ENCODE data around the gene OSM. TPM values are rescaled to one million over a fixed set of nuclear protein-coding genes. Genes with fewer than 3 reads are reported as not detected.
A peak's percentile ranks its signal among the peaks of the same experiment; 100 is the strongest.

The OSM gene
- total RNA-seq, 1 experiment from 2014 or later, result not detected

DNA sequence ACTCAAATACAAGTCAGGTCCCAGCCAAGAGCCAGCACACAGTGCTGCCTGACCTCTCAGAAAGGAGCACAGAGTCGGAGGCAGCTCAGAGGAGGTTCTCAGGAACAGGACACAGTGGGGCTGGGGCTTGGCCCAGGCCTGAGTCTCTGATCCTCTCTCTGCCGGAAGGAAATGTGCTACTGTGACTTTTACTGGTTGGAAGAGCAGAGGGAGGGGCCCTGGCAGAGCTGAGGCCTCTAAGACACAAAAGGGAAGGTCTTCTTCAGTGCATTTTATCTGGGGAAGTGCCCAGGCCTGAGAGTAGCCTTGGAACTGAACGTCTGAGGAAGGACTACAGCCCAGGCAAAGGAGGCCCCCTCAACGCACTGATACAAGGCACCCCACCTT is 38.9 kb upstream of the OSM start:
- intact Hi-C loops (cut with micrococcal nuclease; ENCODE audit: unreplicated experiment), result no loop called here
- peaks cover 19% of the 10 kb centered on the region for H3K4me1 ChIP-seq (ENCODE audit: control insufficient read depth, insufficient read depth, low read length)
- CTCF ChIA-PET, result no interaction called here

GRCh38 chr22:30304495-30305244 is 38.0 kb upstream of the OSM start:
- ChIA-PET CTCF (no interaction called here), POLR2A (interaction anchor here (0.6 kb wide), 1 partner anchor 115 kb away, joined by 3 read pairs; no protein-coding TSS in a partner anchor)
- in situ Hi-C loops (cut with HindIII; ENCODE audit: low pct_unique_long_range_greater_than_20kb, low sequenced_read_pairs), result no loop called here
- Histone ChIP-seq H3K36me3 (ENCODE audit: control insufficient read depth, insufficient read depth, low read length) (no peaks in the 10 kb centered on the region), H3K27ac (ENCODE audit: low read length) (no peak overlapping the region), H3K4me1 (ENCODE audit: control insufficient read depth, insufficient read depth, low read length) (peaks cover 19% of the 10 kb centered on the region), H3K27me3 (ENCODE audit: control insufficient read depth, insufficient read depth, low read length) (no peaks in the 10 kb centered on the region), H3K9me3 (ENCODE audit: control insufficient read depth, insufficient read depth, low read depth, low read length) (no peaks in the 10 kb centered on the region), H3K4me3 (ENCODE audit: low read depth in 2 of 2, low read length in 2 of 2) (no peak overlapping the region)
- ATAC-seq (no peak), DNase-seq (ENCODE audit: low read depth, low spot score) (no peak)
- no peak for TF ChIP-seq POLR2AphosphoS5 (IDR thresholded peaks at IDR 0.05; ENCODE audit: low read depth, low read length)
- no peak for TF ChIP-seq REST (IDR thresholded peaks at IDR 0.05; ENCODE audit: insufficient read depth in 1 of 2, low read depth in 2 of 2, low read length in 1 of 2)
- TF ChIP-seq, protein P1, sequence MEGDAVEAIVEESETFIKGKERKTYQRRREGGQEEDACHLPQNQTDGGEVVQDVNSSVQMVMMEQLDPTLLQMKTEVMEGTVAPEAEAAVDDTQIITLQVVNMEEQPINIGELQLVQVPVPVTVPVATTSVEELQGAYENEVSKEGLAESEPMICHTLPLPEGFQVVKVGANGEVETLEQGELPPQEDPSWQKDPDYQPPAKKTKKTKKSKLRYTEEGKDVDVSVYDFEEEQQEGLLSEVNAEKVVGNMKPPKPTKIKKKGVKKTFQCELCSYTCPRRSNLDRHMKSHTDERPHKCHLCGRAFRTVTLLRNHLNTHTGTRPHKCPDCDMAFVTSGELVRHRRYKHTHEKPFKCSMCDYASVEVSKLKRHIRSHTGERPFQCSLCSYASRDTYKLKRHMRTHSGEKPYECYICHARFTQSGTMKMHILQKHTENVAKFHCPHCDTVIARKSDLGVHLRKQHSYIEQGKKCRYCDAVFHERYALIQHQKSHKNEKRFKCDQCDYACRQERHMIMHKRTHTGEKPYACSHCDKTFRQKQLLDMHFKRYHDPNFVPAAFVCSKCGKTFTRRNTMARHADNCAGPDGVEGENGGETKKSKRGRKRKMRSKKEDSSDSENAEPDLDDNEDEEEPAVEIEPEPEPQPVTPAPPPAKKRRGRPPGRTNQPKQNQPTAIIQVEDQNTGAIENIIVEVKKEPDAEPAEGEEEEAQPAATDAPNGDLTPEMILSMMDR (IDR thresholded peaks at IDR 0.05), result no peak
- TF ChIP-seq TCF7L2 (IDR thresholded peaks at IDR 0.05; ENCODE audit: low read depth, low read length), result no peak
- TF ChIP-seq SIN3A (IDR thresholded peaks at IDR 0.05; ENCODE audit: borderline replicate concordance, insufficient read depth, low read depth, low read length), result no peak
- intact Hi-C loops (cut with micrococcal nuclease; ENCODE audit: unreplicated experiment), result no loop called here
- no TSS peak for BruUV-seq (replicated peaks)

More for the DNA sequence above, 38.9 kb upstream of the OSM start:
- Histone ChIP-seq H3K36me3 (ENCODE audit: control insufficient read depth, insufficient read depth, low read length) (no peaks in the 10 kb centered on the region), H3K4me3 (ENCODE audit: low read depth in 2 of 2, low read length in 2 of 2) (no peak overlapping the region), H3K9me3 (ENCODE audit: control insufficient read depth, insufficient read depth, low read depth, low read length) (no peaks in the 10 kb centered on the region), H3K27ac (ENCODE audit: low read length) (no peak overlapping the region; the same call in 1 of the 2 replicates), H3K27me3 (ENCODE audit: control insufficient read depth, insufficient read depth, low read length) (no peaks in the 10 kb centered on the region)
- DNase-seq (ENCODE audit: low read depth, low spot score) (no peak), ATAC-seq (peak; percentile 49; the same call in 1 of the 2 replicates)
- no TSS peak for BruUV-seq (replicated peaks)
- TF ChIP-seq POLR2AphosphoS5 (IDR thresholded peaks at IDR 0.05; ENCODE audit: low read depth, low read length), result no peak
- POLR2A ChIA-PET, result no interaction called here
- in situ Hi-C loops (cut with HindIII; ENCODE audit: low pct_unique_long_range_greater_than_20kb, low sequenced_read_pairs), result no loop called here

GRCh38 chr22:30302810-30303138 is 36.1 kb upstream of the OSM start:
- H3K27me3 ChIP-seq (ENCODE audit: control insufficient read depth, insufficient read depth, low read length), result no peaks in the 10 kb centered on the region
- intact Hi-C loops (cut with micrococcal nuclease; ENCODE audit: unreplicated experiment), result no loop called here
- no peak overlapping the region for H3K4me3 ChIP-seq (ENCODE audit: low read depth in 2 of 2, low read length in 2 of 2)
- peaks cover 15% of the 10 kb centered on the region for H3K4me1 ChIP-seq (ENCODE audit: control insufficient read depth, insufficient read depth, low read length)
- CTCF ChIA-PET, result interaction anchor here (2.0 kb wide), 1 partner anchor 15 kb away, joined by 5 read pairs; no protein-coding TSS in a partner anchor
- no peak for TF ChIP-seq TCF7L2 (IDR thresholded peaks at IDR 0.05; ENCODE audit: low read depth, low read length)
- no peak for TF ChIP-seq SIN3A (IDR thresholded peaks at IDR 0.05; ENCODE audit: borderline replicate concordance, insufficient read depth, low read depth, low read length)
- no peak for TF ChIP-seq POLR2AphosphoS5 (IDR thresholded peaks at IDR 0.05; ENCODE audit: low read depth, low read length)
- TF ChIP-seq, protein P1 (IDR thresholded peaks at IDR 0.05), result no peak
- TF ChIP-seq REST (IDR thresholded peaks at IDR 0.05; ENCODE audit: insufficient read depth in 1 of 2, low read depth in 2 of 2, low read length in 1 of 2), result no peak
- DNase-seq (ENCODE audit: low read depth, low spot score), result no peak
- H3K36me3 ChIP-seq (ENCODE audit: control insufficient read depth, insufficient read depth, low read length), result no peaks in the 10 kb centered on the region
- H3K9me3 ChIP-seq (ENCODE audit: control insufficient read depth, insufficient read depth, low read depth, low read length), result no peaks in the 10 kb centered on the region
- ATAC-seq, result no peak
- in situ Hi-C loops (cut with HindIII; ENCODE audit: low pct_unique_long_range_greater_than_20kb, low sequenced_read_pairs), result no loop called here
- POLR2A ChIA-PET, result no interaction called here
- H3K27ac ChIP-seq (ENCODE audit: low read length), result no peak overlapping the region
- BruUV-seq (replicated peaks), result no TSS peak
